Endometrium (tissue), 2 donors: Measurements from ENCODE around the gene ADCY6.

Experiments used
- FAIRE-seq: peaks from 2 replicates; lab custom pipeline; 2012; peaks lifted over from hg19 to GRCh38; lab: Jason Lieb, UNC
- donor health status: control.
- donor health status: control.

The ADCY6 gene

GRCh38 chr12:48782457-48783395 lies 6.2 kb downstream of the ADCY6 start:
- FAIRE-seq = no peak

GRCh38 chr12:48781750-48782456 lies 7.0 kb downstream of the ADCY6 start:
- no peak for FAIRE-seq

GRCh38 chr12:48780381-48781025 lies 8.4 kb downstream of the ADCY6 start:
- no peak for FAIRE-seq

GRCh38 chr12:48779869-48780268 lies 9.0 kb downstream of the ADCY6 start:
- no peak for FAIRE-seq

GRCh38 chr12:48777501-48778400 lies 11.1 kb downstream of the ADCY6 start:
- no peak for FAIRE-seq

GRCh38 chr12:48776956-48777355 lies 11.9 kb downstream of the ADCY6 start:
- no peak for FAIRE-seq

GRCh38 chr12:48775991-48776649 lies 12.8 kb downstream of the ADCY6 start:
- FAIRE-seq = no peak

GRCh38 chr12:48775299-48775698 lies 13.6 kb downstream of the ADCY6 start:
- no peak for FAIRE-seq

- no peak for FAIRE-seq
Measured at GRCh38 chr12:48774516-48774915, 14.4 kb downstream of the ADCY6 start.

- no peak for FAIRE-seq
Measured at GRCh38 chr12:48773686-48774085, 15.2 kb downstream of the ADCY6 start.

- no peak for FAIRE-seq
Measured at GRCh38 chr12:48771588-48772112, 17.2 kb downstream of the ADCY6 start.

GRCh38 chr12:48770756-48771155 lies 18.1 kb downstream of the ADCY6 start:
- FAIRE-seq = no peak

GRCh38 chr12:48768736-48769135 lies 20.2 kb downstream of the ADCY6 start:
- no peak for FAIRE-seq

- FAIRE-seq = no peak
Measured at GRCh38 chr12:48768147-48768546, 20.7 kb downstream of the ADCY6 start.

- FAIRE-seq = no peak
Measured at GRCh38 chr12:48767521-48767920, 21.4 kb downstream of the ADCY6 start.

GRCh38 chr12:48767047-48767446 lies 21.8 kb downstream of the ADCY6 start:
- FAIRE-seq = no peak

GRCh38 chr12:48765753-48766162 lies 23.1 kb downstream of the ADCY6 start:
- no peak for FAIRE-seq

GRCh38 chr12:48764521-48764920 lies 24.4 kb downstream of the ADCY6 start:
- no peak for FAIRE-seq

GRCh38 chr12:48758737-48759136 lies 30.2 kb downstream of the ADCY6 start:
- FAIRE-seq = no peak

- no peak for FAIRE-seq
Measured at GRCh38 chr12:48758186-48758585, 30.7 kb downstream of the ADCY6 start.

- FAIRE-seq = no peak
Measured at GRCh38 chr12:48750769-48751356, 38.0 kb downstream of the ADCY6 start.
